HL-60 (cell line): Measurements from ENCODE around the gene RPL39L.

Source experiments
- DNase-seq, 2 experiments: peaks; one replicate each; pipeline ENCODE4 v3.0.0-alpha.2; 2010 to 2020; ENCODE audit warnings: low read depth in 1 of 2, low spot score in 1 of 2
- H3K27ac ChIP-seq: fragments of 250-450 bp; sonication (Bioruptor Pico); replicated peaks from 2 replicates; pipeline ENCODE4 v1.5.1; 2020; ENCODE audit warnings: mild to moderate bottlenecking, moderate library complexity
- H3K27me3 ChIP-seq: fragments of 250-450 bp; sonication (Bioruptor Pico); 2 replicates; pipeline ENCODE4 v1.5.1; 2021; ENCODE audit warnings: mild to moderate bottlenecking, moderate library complexity; ENCODE audit not compliant: insufficient read depth, poor library complexity, severe bottlenecking
- H3K4me3 ChIP-seq: replicated peaks from 2 replicates; pipeline ENCODE4 v1.5.1; 2011; ENCODE audit warnings: mild to moderate bottlenecking, control low read depth, low read length; ENCODE audit not compliant: insufficient read depth
- CTCF ChIP-seq: IDR thresholded peaks from one replicate; pipeline ENCODE4 v1.5.1; 2011; ENCODE audit warnings: low read length, control low read depth, inconsistent platforms; ENCODE audit not compliant: insufficient read depth
- GABPA ChIP-seq: IDR thresholded peaks from 2 replicates; pipeline ENCODE4 v1.6.1; 2012; ENCODE audit warnings: low read depth
- POLR2AphosphoS5 ChIP-seq: IDR thresholded peaks from 2 replicates; pipeline ENCODE4 v1.6.1; 2012; ENCODE audit warnings: low read depth
- REST ChIP-seq: IDR thresholded peaks from 2 replicates; pipeline ENCODE4 v1.6.1; 2012; ENCODE audit warnings: low read depth; ENCODE audit not compliant: insufficient replicate concordance
- SPI1 ChIP-seq: IDR thresholded peaks from 2 replicates; pipeline ENCODE4 v1.6.1; 2012; ENCODE audit warnings: low read depth, mild to moderate bottlenecking, borderline replicate concordance

RPL39L gene

GRCh38 chr3:187186375-187186774 lies 47.1 kb upstream of the RPL39L start:
- no peak overlapping the region for H3K27ac ChIP-seq
- TF ChIP-seq SPI1 (no peak), GABPA (no peak)
- H3K27me3 ChIP-seq = peaks cover 4% of the 10 kb centered on the region
- no peak overlapping the region for H3K4me3 ChIP-seq
- DNase-seq = no peak

- Histone ChIP-seq H3K27me3 (peaks cover 4% of the 10 kb centered on the region), H3K27ac (no peak overlapping the region), H3K4me3 (no peak overlapping the region)
- no peak for TF ChIP-seq POLR2AphosphoS5
- TF ChIP-seq CTCF = no peak
- TF ChIP-seq GABPA = no peak
- TF ChIP-seq SPI1 = no peak
- TF ChIP-seq REST = no peak
- DNase-seq = no peak
Observed at GRCh38 chr3:187185759-187186158, 46.5 kb upstream of the RPL39L start.

- TF ChIP-seq CTCF = no peak
- no peak for TF ChIP-seq SPI1
- TF ChIP-seq GABPA = no peak
- no peak for TF ChIP-seq REST
- no peak for TF ChIP-seq POLR2AphosphoS5
- DNase-seq = no peak
- H3K27me3 ChIP-seq = peaks cover 4% of the 10 kb centered on the region
- no peak overlapping the region for H3K27ac ChIP-seq
- no peak overlapping the region for H3K4me3 ChIP-seq
Observed at GRCh38 chr3:187183903-187184302, 44.6 kb upstream of the RPL39L start.

GRCh38 chr3:187183210-187183862 lies 44.0 kb upstream of the RPL39L start:
- no peak for DNase-seq
- Histone ChIP-seq H3K4me3 (no peak overlapping the region), H3K27me3 (peaks cover 2% of the 10 kb centered on the region), H3K27ac (no peak overlapping the region)
- TF ChIP-seq POLR2AphosphoS5 (no peak), CTCF (no peak), SPI1 (0 out of 2 replicates have a peak, but pooled peaks have one; percentile 15)
